HEK293 (cell line): ENCODE measurements around the gene CWF19L2.

Source experiments
- CTCF ChIA-PET: fragments of 350-600 bp; formaldehyde crosslinking; extraction: SDS; loops from one replicate; lab custom pipeline; 2021; ENCODE audit warnings: antibody characterized with exemption; lab: Yijun Ruan, JAX
- POLR2A ChIA-PET: fragments of 300-600 bp; formaldehyde crosslinking; extraction: SDS; loops from one replicate; lab custom pipeline; 2020; ENCODE audit warnings: antibody characterized with exemption, inconsistent platforms; lab: Yijun Ruan, JAX
- H3K27ac ChIP-seq: fragments of 200-500 bp; sonication (Bioruptor generic); 2 replicates; pipeline ENCODE4 v1.5.1; 2014; ENCODE audit warnings: low read depth, low read length, control low read depth, inconsistent platforms; ENCODE audit errors: extremely low read depth
- H3K36me3 ChIP-seq, 2 experiments: fragments of 200-500 bp in 1 of 2; sonication (Bioruptor generic) in 1 of 2; 1 replicate in 1 of 2; 2 replicates in 1 of 2; pipeline ENCODE4 v1.5.1; 2014 to 2017; ENCODE audit warnings: inconsistent platforms in 2 of 2, low read length in 2 of 2; ENCODE audit not compliant: control insufficient read depth in 2 of 2, insufficient read depth in 1 of 2
- H3K4me1 ChIP-seq: fragments of 200-500 bp; sonication (Bioruptor generic); 2 replicates; pipeline ENCODE4 v1.5.1; 2014; ENCODE audit warnings: mild to moderate bottlenecking, low read length, inconsistent platforms; ENCODE audit not compliant: control insufficient read depth, insufficient read depth
- H3K4me3 ChIP-seq: 2 replicates; pipeline ENCODE4 v1.5.1; 2011; ENCODE audit warnings: low read depth, mild to moderate bottlenecking, control low read depth, low read length, moderate library complexity
- H3K9me3 ChIP-seq: fragments of 200-500 bp; sonication (Bioruptor generic); 2 replicates; pipeline ENCODE4 v1.5.1; 2014; ENCODE audit warnings: low read depth, low read length, inconsistent platforms; ENCODE audit not compliant: control insufficient read depth, insufficient read depth
- AEBP2 ChIP-seq: fragments of 450-650 bp; formaldehyde crosslinking; IDR thresholded peaks from 2 replicates; pipeline ENCODE4 v1.5.1; 2016; ENCODE audit warnings: missing biosample characterization, missing genetic modification characterization, borderline replicate concordance
- GLI4 ChIP-seq: fragments of 450-650 bp; formaldehyde crosslinking; IDR thresholded peaks from 2 replicates; pipeline ENCODE4 v1.5.1; 2016; ENCODE audit warnings: missing biosample characterization, missing genetic modification characterization
- INSM2 ChIP-seq: fragments of 450-650 bp; formaldehyde crosslinking; IDR thresholded peaks from 2 replicates; pipeline ENCODE4 v1.5.1; 2016; ENCODE audit warnings: missing biosample characterization, missing genetic modification characterization
- KLF16 ChIP-seq: fragments of 450-650 bp; formaldehyde crosslinking; IDR thresholded peaks from 2 replicates; pipeline ENCODE4 v1.5.1; 2017; ENCODE audit warnings: missing biosample characterization, missing genetic modification characterization
- PRDM10 ChIP-seq: fragments of 450-650 bp; formaldehyde crosslinking; IDR thresholded peaks from 2 replicates; pipeline ENCODE4 v1.5.1; 2016; ENCODE audit warnings: missing biosample characterization, missing genetic modification characterization
- ZFP3 ChIP-seq: fragments of 450-650 bp; formaldehyde crosslinking; IDR thresholded peaks from 2 replicates; pipeline ENCODE4 v1.5.1; 2016; ENCODE audit warnings: low read depth, missing biosample characterization, missing genetic modification characterization
- ZNF341 ChIP-seq: fragments of 450-650 bp; formaldehyde crosslinking; IDR thresholded peaks from 2 replicates; pipeline ENCODE4; 2016; ENCODE audit warnings: low read depth, missing biosample characterization, missing genetic modification characterization
- ZNF510 ChIP-seq: fragments of 450-650 bp; formaldehyde crosslinking; IDR thresholded peaks from 2 replicates; pipeline ENCODE4 v1.5.1; 2018; ENCODE audit warnings: mild to moderate bottlenecking, missing genetic modification characterization, missing biosample characterization; ENCODE audit not compliant: insufficient replicate concordance
- ZNF514 ChIP-seq: fragments of 450-650 bp; formaldehyde crosslinking; IDR thresholded peaks from 2 replicates; pipeline ENCODE4 v1.5.1; 2016; ENCODE audit warnings: missing biosample characterization, missing genetic modification characterization
- ZNF747 ChIP-seq: fragments of 450-650 bp; formaldehyde crosslinking; IDR thresholded peaks from 2 replicates; pipeline ENCODE4 v1.5.1; 2016; ENCODE audit warnings: missing biosample characterization, missing genetic modification characterization
- ZSCAN18 ChIP-seq: fragments of 450-650 bp; formaldehyde crosslinking; IDR thresholded peaks from 2 replicates; pipeline ENCODE4 v1.5.1; 2016; ENCODE audit warnings: missing biosample characterization, missing genetic modification characterization
- TF ChIP-seq, protein P1 (sequence below): fragments of 450-650 bp; formaldehyde crosslinking; IDR thresholded peaks from 2 replicates; pipeline ENCODE4; 2016; ENCODE audit warnings: missing biosample characterization, missing genetic modification characterization
- TF ChIP-seq, protein P2 (sequence below): fragments of 450-650 bp; formaldehyde crosslinking; IDR thresholded peaks from 2 replicates; pipeline ENCODE4 v1.5.1; 2017; ENCODE audit warnings: missing biosample characterization, missing genetic modification characterization
- TF ChIP-seq, protein P3 (sequence below): fragments of 450-650 bp; formaldehyde crosslinking; IDR thresholded peaks from 2 replicates; pipeline ENCODE4 v1.5.1; 2017; ENCODE audit warnings: missing biosample characterization, mild to moderate bottlenecking, missing genetic modification characterization, moderate library complexity
- TF ChIP-seq, protein P4 (sequence below): fragments of 450-650 bp; formaldehyde crosslinking; IDR thresholded peaks from 2 replicates; pipeline ENCODE4 v1.5.1; 2017; ENCODE audit warnings: missing biosample characterization, missing genetic modification characterization

CWF19L2 gene

GRCh38 chr11:107439586-107440167 is 17.9 kb downstream of the CWF19L2 start (continued):
- no peak for TF ChIP-seq ZSCAN18
- TF ChIP-seq, protein P1, sequence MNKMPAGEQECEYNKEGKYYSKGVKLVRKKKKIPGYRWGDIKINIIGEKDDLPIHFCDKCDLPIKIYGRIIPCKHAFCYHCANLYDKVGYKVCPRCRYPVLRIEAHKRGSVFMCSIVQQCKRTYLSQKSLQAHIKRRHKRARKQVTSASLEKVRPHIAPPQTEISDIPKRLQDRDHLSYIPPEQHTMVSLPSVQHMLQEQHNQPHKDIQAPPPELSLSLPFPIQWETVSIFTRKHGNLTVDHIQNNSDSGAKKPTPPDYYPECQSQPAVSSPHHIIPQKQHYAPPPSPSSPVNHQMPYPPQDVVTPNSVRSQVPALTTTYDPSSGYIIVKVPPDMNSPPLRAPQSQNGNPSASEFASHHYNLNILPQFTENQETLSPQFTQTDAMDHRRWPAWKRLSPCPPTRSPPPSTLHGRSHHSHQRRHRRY (tag by site-specific recombination), result no peak
- no peak for TF ChIP-seq AEBP2

GRCh38 chr11:107438148-107438547 is 19.5 kb downstream of the CWF19L2 start:
- H3K27ac ChIP-seq, result no peak overlapping the region
- no peaks in the 10 kb centered on the region for H3K9me3 ChIP-seq
- H3K4me1 ChIP-seq, result no peaks in the 10 kb centered on the region
- ChIA-PET CTCF (no interaction called here), POLR2A (no interaction called here)
- peaks cover 4 to 45% of the 10 kb centered on the region in 2 experiments; a peak in 2 of 3 replicates for H3K36me3 ChIP-seq
- H3K4me3 ChIP-seq, result no peak overlapping the region
- TF ChIP-seq PRDM10 (no peak), ZNF510 (tag by site-specific recombination) (no peak), GLI4 (no peak), ZNF341 (tag by site-specific recombination) (no peak)
- TF ChIP-seq, protein P2, sequence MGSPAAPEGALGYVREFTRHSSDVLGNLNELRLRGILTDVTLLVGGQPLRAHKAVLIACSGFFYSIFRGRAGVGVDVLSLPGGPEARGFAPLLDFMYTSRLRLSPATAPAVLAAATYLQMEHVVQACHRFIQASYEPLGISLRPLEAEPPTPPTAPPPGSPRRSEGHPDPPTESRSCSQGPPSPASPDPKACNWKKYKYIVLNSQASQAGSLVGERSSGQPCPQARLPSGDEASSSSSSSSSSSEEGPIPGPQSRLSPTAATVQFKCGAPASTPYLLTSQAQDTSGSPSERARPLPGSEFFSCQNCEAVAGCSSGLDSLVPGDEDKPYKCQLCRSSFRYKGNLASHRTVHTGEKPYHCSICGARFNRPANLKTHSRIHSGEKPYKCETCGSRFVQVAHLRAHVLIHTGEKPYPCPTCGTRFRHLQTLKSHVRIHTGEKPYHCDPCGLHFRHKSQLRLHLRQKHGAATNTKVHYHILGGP (tag by site-specific recombination), result no peak

- CTCF ChIA-PET, result interaction anchor here (0.6 to 1.0 kb wide), 2 partner anchors 25 to 414 kb away, joined by 4 to 7 read pairs; no protein-coding TSS in a partner anchor
- Histone ChIP-seq H3K4me3 (no peak overlapping the region), H3K9me3 (no peaks in the 10 kb centered on the region), H3K36me3 (peaks cover 0 to 14% of the 10 kb centered on the region in 2 experiments; a peak in 1 of 3 replicates), H3K27ac (no peak overlapping the region), H3K4me1 (no peaks in the 10 kb centered on the region)
- POLR2A ChIA-PET, result no interaction called here
- TF ChIP-seq ZNF514 (tag by site-specific recombination), result no peak
- TF ChIP-seq, protein P3, sequence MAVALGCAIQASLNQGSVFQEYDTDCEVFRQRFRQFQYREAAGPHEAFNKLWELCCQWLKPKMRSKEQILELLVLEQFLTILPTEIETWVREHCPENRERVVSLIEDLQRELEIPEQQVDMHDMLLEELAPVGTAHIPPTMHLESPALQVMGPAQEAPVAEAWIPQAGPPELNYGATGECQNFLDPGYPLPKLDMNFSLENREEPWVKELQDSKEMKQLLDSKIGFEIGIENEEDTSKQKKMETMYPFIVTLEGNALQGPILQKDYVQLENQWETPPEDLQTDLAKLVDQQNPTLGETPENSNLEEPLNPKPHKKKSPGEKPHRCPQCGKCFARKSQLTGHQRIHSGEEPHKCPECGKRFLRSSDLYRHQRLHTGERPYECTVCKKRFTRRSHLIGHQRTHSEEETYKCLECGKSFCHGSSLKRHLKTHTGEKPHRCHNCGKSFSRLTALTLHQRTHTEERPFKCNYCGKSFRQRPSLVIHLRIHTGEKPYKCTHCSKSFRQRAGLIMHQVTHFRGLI (tag by site-specific recombination), result no peak
- no peak for TF ChIP-seq KLF16 (tag by site-specific recombination)
- no peak for TF ChIP-seq ZFP3
- TF ChIP-seq INSM2 (tag by site-specific recombination), result no peak
- TF ChIP-seq, protein P4, sequence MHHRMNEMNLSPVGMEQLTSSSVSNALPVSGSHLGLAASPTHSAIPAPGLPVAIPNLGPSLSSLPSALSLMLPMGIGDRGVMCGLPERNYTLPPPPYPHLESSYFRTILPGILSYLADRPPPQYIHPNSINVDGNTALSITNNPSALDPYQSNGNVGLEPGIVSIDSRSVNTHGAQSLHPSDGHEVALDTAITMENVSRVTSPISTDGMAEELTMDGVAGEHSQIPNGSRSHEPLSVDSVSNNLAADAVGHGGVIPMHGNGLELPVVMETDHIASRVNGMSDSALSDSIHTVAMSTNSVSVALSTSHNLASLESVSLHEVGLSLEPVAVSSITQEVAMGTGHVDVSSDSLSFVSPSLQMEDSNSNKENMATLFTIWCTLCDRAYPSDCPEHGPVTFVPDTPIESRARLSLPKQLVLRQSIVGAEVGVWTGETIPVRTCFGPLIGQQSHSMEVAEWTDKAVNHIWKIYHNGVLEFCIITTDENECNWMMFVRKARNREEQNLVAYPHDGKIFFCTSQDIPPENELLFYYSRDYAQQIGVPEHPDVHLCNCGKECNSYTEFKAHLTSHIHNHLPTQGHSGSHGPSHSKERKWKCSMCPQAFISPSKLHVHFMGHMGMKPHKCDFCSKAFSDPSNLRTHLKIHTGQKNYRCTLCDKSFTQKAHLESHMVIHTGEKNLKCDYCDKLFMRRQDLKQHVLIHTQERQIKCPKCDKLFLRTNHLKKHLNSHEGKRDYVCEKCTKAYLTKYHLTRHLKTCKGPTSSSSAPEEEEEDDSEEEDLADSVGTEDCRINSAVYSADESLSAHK (tag by site-specific recombination), result no peak
- no peak for TF ChIP-seq ZNF747 (tag by site-specific recombination)
Observed at GRCh38 chr11:107430525-107430924, 27.1 kb downstream of the CWF19L2 start.
